Neural progenitor cell (in vitro differentiated cells): ENCODE data around the gene TSNAXIP1. TPM values are rescaled to one million over a fixed set of nuclear protein-coding genes. Genes with fewer than 3 reads are reported as not detected.

ENCODE experiments used
- DNase-seq: peaks from one replicate; pipeline ENCODE4 v3.0.0-alpha.2; 2016; ENCODE audit warnings: low spot score
- H2AFZ ChIP-seq: fragments of 200-600 bp; sonication (generic); replicated peaks from 2 replicates; pipeline ENCODE4 v1.6.1; 2016; ENCODE audit warnings: antibody characterized with exemption
- H3F3A ChIP-seq: fragments of 200-600 bp; sonication (generic); 2 replicates; pipeline ENCODE4 v1.6.1; 2016; ENCODE audit warnings: antibody characterized with exemption, low read depth
- H3K27ac ChIP-seq: fragments of 200-600 bp; sonication (generic); 2 replicates; pipeline ENCODE4 v1.5.1; 2016; ENCODE audit warnings: mild to moderate bottlenecking
- H3K27me3 ChIP-seq: fragments of 200-600 bp; sonication (generic); 2 replicates; pipeline ENCODE4 v1.6.1; 2016; ENCODE audit warnings: mild to moderate bottlenecking, moderate library complexity
- H3K36me3 ChIP-seq: fragments of 200-600 bp; sonication (generic); 2 replicates; pipeline ENCODE4 v1.5.1; 2016
- H3K4me1 ChIP-seq: fragments of 200-600 bp; sonication (generic); 2 replicates; pipeline ENCODE4 v1.6.1; 2016; ENCODE audit warnings: mixed run types
- H3K4me2 ChIP-seq: fragments of 200-600 bp; sonication (generic); 2 replicates; pipeline ENCODE4 v1.6.1; 2016
- H3K4me3 ChIP-seq: fragments of 200-600 bp; sonication (generic); 2 replicates; pipeline ENCODE4 v1.5.1; 2016
- H3K79me2 ChIP-seq: fragments of 200-600 bp; sonication (generic); 2 replicates; pipeline ENCODE4 v1.6.1; 2016; ENCODE audit warnings: low read depth
- H3K9ac ChIP-seq: fragments of 200-600 bp; sonication (generic); 2 replicates; pipeline ENCODE4 v1.6.1; 2016
- H3K9me3 ChIP-seq: fragments of 200-600 bp; sonication (generic); 2 replicates; pipeline ENCODE4 v1.5.1; 2016; ENCODE audit warnings: low read depth
- H4K20me1 ChIP-seq: fragments of 200-600 bp; sonication (generic); 2 replicates; pipeline ENCODE4 v1.6.1; 2016; ENCODE audit warnings: low read depth
- H3K27ac Mint-ChIP-seq: 3 replicates; pipeline ENCODE4 v1.8.0; 2021; ENCODE audit warnings: mixed read lengths
- H3K27me3 Mint-ChIP-seq: 2 replicates; pipeline ENCODE4 v1.8.0; 2022; ENCODE audit warnings: low read depth, mild to moderate bottlenecking, inconsistent platforms, moderate library complexity, mixed read lengths; ENCODE audit not compliant: insufficient read depth
- H3K36me3 Mint-ChIP-seq: 3 replicates; pipeline ENCODE4 v1.8.0; 2021; ENCODE audit warnings: mixed read lengths
- H3K4me1 Mint-ChIP-seq: 3 replicates; pipeline ENCODE4 v1.8.0; 2021; ENCODE audit warnings: mixed read lengths
- H3K4me3 Mint-ChIP-seq: 3 replicates; pipeline ENCODE4 v1.8.0; 2021; ENCODE audit warnings: mild to moderate bottlenecking, moderate library complexity, mixed read lengths
- H3K9me3 Mint-ChIP-seq: 3 replicates; pipeline ENCODE4 v1.8.0; 2020; ENCODE audit warnings: mixed read lengths
- EZH2 ChIP-seq: fragments of 200-600 bp; sonication (generic); IDR thresholded peaks from 2 replicates; pipeline ENCODE4 v1.6.1; 2017; ENCODE audit warnings: antibody characterized with exemption, mild to moderate bottlenecking, moderate library complexity
- EZH2phosphoT487 ChIP-seq: fragments of 200-600 bp; sonication (generic); IDR thresholded peaks from 2 replicates; pipeline ENCODE4 v1.6.1; 2017; ENCODE audit warnings: antibody characterized with exemption
- total RNA-seq: library from RNA; depleted of rRNA; stranded (reverse); fragments of >200 nt; gene quantifications from 2 replicates; pipeline ENCODE4 v1.2.3, GENCODE V29; 2015; ENCODE audit warnings: low replicate concordance
- TF ChIP-seq, protein P1 (sequence below): fragments of 200-600 bp; sonication (generic); IDR thresholded peaks from 2 replicates; pipeline ENCODE4 v1.5.1; 2017; ENCODE audit warnings: antibody characterized with exemption, mild to moderate bottlenecking

Gene TSNAXIP1, protein sequence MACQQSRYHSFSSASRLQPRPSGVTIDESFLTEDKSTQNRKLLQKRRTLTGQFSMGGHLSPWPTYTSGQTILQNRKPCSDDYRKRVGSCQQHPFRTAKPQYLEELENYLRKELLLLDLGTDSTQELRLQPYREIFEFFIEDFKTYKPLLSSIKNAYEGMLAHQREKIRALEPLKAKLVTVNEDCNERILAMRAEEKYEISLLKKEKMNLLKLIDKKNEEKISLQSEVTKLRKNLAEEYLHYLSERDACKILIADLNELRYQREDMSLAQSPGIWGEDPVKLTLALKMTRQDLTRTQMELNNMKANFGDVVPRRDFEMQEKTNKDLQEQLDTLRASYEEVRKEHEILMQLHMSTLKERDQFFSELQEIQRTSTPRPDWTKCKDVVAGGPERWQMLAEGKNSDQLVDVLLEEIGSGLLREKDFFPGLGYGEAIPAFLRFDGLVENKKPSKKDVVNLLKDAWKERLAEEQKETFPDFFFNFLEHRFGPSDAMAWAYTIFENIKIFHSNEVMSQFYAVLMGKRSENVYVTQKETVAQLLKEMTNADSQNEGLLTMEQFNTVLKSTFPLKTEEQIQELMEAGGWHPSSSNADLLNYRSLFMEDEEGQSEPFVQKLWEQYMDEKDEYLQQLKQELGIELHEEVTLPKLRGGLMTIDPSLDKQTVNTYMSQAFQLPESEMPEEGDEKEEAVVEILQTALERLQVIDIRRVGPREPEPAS
- 2.8 and 2.9 TPM in 2 replicates for total RNA-seq

DNA sequence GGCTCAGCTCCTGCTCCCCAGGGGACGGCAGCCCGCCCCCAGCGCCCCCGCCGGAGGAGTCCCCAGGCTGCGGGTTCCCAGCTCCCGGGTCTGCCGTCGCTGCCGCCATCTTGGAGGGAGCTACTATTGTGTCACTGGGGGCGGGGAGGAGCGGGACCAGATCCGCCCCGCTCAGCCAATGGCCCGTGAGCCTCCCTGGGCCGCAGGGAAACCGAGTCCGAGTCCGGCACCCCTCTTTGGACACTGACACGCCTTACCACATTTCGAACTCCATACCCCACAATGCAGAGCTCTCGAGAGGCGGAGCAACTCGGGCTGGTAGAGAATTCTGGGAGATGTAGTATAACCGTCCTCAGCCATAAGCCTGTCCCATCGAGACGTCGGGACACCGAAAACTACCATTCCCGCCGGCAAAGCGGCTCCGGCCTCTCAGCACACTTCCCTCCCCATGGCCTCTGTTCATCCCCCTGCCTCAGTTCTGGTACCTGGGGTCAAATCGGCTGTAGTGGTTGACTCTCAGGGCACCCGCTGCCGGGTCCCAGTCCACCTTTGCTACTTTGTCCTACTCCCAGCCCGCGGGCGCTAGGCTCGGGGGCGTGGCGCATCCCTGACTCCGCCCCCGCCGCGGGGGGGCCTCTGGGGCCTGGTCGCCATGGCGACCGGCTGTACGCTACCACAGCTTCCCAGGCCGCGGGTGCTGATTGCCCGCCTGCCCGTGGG is at the start of gene TSNAXIP1, which contains the start of gene RANBP10:
TSS of gene TSNAXIP1 (plus strand) at position 462 of the 720 bp plus-strand sequence. CDS start 261 bp downstream, outside the sequence.
TSS of gene RANBP10 (minus strand) at position 133 of the 720 bp plus-strand sequence. CDS start at position 109, 24 bp downstream.
- TF ChIP-seq EZH2 (no peak), EZH2phosphoT487 (no peak)
- TF ChIP-seq, protein P1, sequence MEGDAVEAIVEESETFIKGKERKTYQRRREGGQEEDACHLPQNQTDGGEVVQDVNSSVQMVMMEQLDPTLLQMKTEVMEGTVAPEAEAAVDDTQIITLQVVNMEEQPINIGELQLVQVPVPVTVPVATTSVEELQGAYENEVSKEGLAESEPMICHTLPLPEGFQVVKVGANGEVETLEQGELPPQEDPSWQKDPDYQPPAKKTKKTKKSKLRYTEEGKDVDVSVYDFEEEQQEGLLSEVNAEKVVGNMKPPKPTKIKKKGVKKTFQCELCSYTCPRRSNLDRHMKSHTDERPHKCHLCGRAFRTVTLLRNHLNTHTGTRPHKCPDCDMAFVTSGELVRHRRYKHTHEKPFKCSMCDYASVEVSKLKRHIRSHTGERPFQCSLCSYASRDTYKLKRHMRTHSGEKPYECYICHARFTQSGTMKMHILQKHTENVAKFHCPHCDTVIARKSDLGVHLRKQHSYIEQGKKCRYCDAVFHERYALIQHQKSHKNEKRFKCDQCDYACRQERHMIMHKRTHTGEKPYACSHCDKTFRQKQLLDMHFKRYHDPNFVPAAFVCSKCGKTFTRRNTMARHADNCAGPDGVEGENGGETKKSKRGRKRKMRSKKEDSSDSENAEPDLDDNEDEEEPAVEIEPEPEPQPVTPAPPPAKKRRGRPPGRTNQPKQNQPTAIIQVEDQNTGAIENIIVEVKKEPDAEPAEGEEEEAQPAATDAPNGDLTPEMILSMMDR: no peak

DNA sequence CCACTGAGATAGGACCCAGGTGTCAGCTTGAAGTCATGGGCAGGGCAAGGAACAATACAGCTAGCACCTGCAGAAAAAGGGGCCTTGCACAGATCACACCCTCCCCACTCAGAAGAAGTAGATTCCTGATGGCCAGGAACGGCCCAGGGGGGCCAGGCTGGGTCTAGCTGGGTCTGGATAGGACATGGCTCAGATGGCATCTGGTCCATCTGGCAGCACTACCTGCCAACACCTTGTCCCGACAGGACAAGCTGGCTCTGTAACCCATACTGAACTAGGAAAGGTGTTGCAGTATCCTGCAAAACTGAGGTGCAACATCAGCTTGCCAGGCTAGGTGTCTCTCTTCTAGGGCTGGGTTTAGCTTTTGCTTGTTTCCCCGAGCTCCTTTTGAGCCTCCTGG is 48.7 kb upstream of the TSNAXIP1 start:
- Histone ChIP-seq H2AFZ (no peak overlapping the region), H3K4me2 (no peak overlapping the region), H3K4me3 (no peak overlapping the region), H3K79me2 (no peaks in the 10 kb centered on the region), H3K9me3 (no peaks in the 10 kb centered on the region), H3K27me3 (no peaks in the 10 kb centered on the region), H3F3A (no peaks in the 10 kb centered on the region), H3K36me3 (no peaks in the 10 kb centered on the region), H3K9ac (no peak overlapping the region), H3K27ac (no peak overlapping the region), H4K20me1 (peaks cover 23% of the 10 kb centered on the region), H3K4me1 (no peaks in the 10 kb centered on the region)
- Mint-ChIP-seq H3K27me3 (peaks cover 2% of the 10 kb centered on the region), H3K9me3 (no peaks in the 10 kb centered on the region), H3K36me3 (peaks cover 8% of the 10 kb centered on the region), H3K27ac (no peak overlapping the region), H3K4me1 (no peaks in the 10 kb centered on the region), H3K4me3 (no peak overlapping the region)
- TF ChIP-seq EZH2: no peak
- TF ChIP-seq, protein P1: no peak
- no peak for TF ChIP-seq EZH2phosphoT487
- DNase-seq: no peak

More for the DNA sequence above, at the start of gene TSNAXIP1, which contains the start of gene RANBP10:
- peaks cover 17% of the 10 kb centered on the region for H4K20me1 ChIP-seq
- H3K4me1 Mint-ChIP-seq: peaks cover 14% of the 10 kb centered on the region
- H3K79me2 ChIP-seq: peaks cover 46% of the 10 kb centered on the region
- peak within 1 kb of the TSS; percentile 64 for H3K27ac ChIP-seq
- DNase-seq: peak; percentile 99
- peak within 1 kb of the TSS; percentile 98 for H3K4me2 ChIP-seq
- peaks cover 6% of the 10 kb centered on the region for H3K4me1 ChIP-seq
- peaks cover 9% of the 10 kb centered on the region for H3F3A ChIP-seq
- H3K4me3 ChIP-seq: peak within 1 kb of the TSS; percentile 98
- H3K36me3 ChIP-seq: no peaks in the 10 kb centered on the region
- H3K9me3 Mint-ChIP-seq: no peaks in the 10 kb centered on the region
- H2AFZ ChIP-seq: peak within 1 kb of the TSS; percentile 84
- peak within 1 kb of the TSS; percentile 97 for H3K9ac ChIP-seq
- H3K27me3 Mint-ChIP-seq: peaks cover 2% of the 10 kb centered on the region
- peaks cover 6% of the 10 kb centered on the region for H3K36me3 Mint-ChIP-seq
- no peaks in the 10 kb centered on the region for H3K9me3 ChIP-seq
- H3K27ac Mint-ChIP-seq: peak within 1 kb of the TSS; percentile 81
- no peaks in the 10 kb centered on the region for H3K27me3 ChIP-seq
- H3K4me3 Mint-ChIP-seq: peak within 1 kb of the TSS; percentile 92

DNA sequence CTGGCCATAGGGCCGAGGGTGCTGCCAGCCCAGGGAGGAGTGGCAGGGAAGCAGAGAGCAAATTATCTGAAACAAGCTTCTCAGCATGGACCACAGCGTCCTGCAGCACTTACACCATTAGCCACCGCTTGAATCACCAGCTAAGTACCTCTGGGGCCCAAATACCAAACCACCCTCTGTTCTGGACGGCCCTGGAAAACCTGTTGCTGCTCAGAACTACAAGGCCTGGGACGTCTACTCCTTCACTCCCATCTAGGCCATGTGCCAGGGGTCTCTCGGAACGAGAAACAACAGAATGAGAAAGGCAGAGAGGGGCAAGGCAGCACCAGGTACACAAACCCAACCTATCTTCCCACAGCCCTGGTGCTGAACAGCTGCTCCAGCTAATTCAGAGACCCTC is 47.7 kb upstream of the TSNAXIP1 start:
- H3K27ac ChIP-seq: no peak overlapping the region
- Mint-ChIP-seq H3K27ac (no peak overlapping the region), H3K36me3 (peaks cover 7% of the 10 kb centered on the region), H3K9me3 (no peaks in the 10 kb centered on the region), H3K27me3 (peaks cover 2% of the 10 kb centered on the region), H3K4me3 (no peak overlapping the region), H3K4me1 (no peaks in the 10 kb centered on the region)
- no peaks in the 10 kb centered on the region for H3K27me3 ChIP-seq
- H3F3A ChIP-seq: no peaks in the 10 kb centered on the region
- H3K36me3 ChIP-seq: no peaks in the 10 kb centered on the region
- no peak overlapping the region for H3K9ac ChIP-seq
- no peaks in the 10 kb centered on the region for H3K9me3 ChIP-seq
- H4K20me1 ChIP-seq: peaks cover 23% of the 10 kb centered on the region
- no peaks in the 10 kb centered on the region for H3K79me2 ChIP-seq
- TF ChIP-seq, protein P1: no peak
- no peak for TF ChIP-seq EZH2phosphoT487
- no peak for TF ChIP-seq EZH2
- no peaks in the 10 kb centered on the region for H3K4me1 ChIP-seq
- DNase-seq: no peak
- H2AFZ ChIP-seq: no peak overlapping the region
- H3K4me2 ChIP-seq: no peak overlapping the region
- H3K4me3 ChIP-seq: no peak overlapping the region
